Kidney (tissue), 14 donors: ENCODE data around the gene FGFR3. TPM values are rescaled to one million over a fixed set of nuclear protein-coding genes. Genes with fewer than 3 reads are reported as not detected.

Experiments used
- DNase-seq, 5 donors: peaks; one replicate each; pipeline ENCODE4 v3.0.0-alpha.2; 2013 to 2020
- FAIRE-seq: peaks from 2 replicates; lab custom pipeline; 2012; peaks lifted over from hg19 to GRCh38; lab: Jason Lieb, UNC
- H3K27ac ChIP-seq, 2 donors: one replicate each; pipeline ENCODE4 v1.7.0; 2013; ENCODE audit warnings: low read depth in 2 of 2, low read length in 2 of 2, inconsistent platforms in 1 of 2
- H3K27me3 ChIP-seq: one replicate; pipeline ENCODE4 v1.7.1; 2013; ENCODE audit warnings: low read length, inconsistent platforms; ENCODE audit not compliant: control insufficient read depth, insufficient read depth
- H3K36me3 ChIP-seq, 3 donors: one replicate each; pipeline versions ENCODE4 v1.7.0 to v1.7.1; 2013; ENCODE audit warnings: low read length in 3 of 3, control low read depth in 1 of 3, inconsistent platforms in 1 of 3; ENCODE audit not compliant: insufficient read depth in 3 of 3, control insufficient read depth in 2 of 3
- H3K4me1 ChIP-seq, 3 donors: one replicate each; pipeline versions ENCODE4 v1.7.0 to v1.7.1; 2013; ENCODE audit warnings: low read length in 3 of 3, inconsistent platforms in 1 of 3, low read depth in 1 of 3; ENCODE audit not compliant: control insufficient read depth in 2 of 3, insufficient read depth in 2 of 3
- H3K4me3 ChIP-seq, 3 donors: one replicate each; pipeline versions ENCODE4 v1.7.0 to v1.8.1; 2013; ENCODE audit warnings: low read length in 3 of 3, control low read depth in 1 of 3, inconsistent platforms in 1 of 3
- H3K9ac ChIP-seq, 3 donors: one replicate each; pipeline versions ENCODE4 v1.7.0 to v1.7.1; 2013; ENCODE audit warnings: low read length in 3 of 3, control low read depth in 1 of 3, inconsistent platforms in 1 of 3
- H3K9me3 ChIP-seq, 3 donors: one replicate each; pipeline versions ENCODE4 v1.7.0 to v1.7.1; 2013; ENCODE audit warnings: low read length in 3 of 3, control low read depth in 1 of 3, inconsistent platforms in 1 of 3; ENCODE audit not compliant: control insufficient read depth in 2 of 3, insufficient read depth in 1 of 3
- intact Hi-C: fragments of 100-400 bp; cut with DNase I; formaldehyde crosslinking; loops from one replicate; pipeline ENCODE4 v1.11.1; 2022
- polyA plus RNA-seq: library from polyadenylated mRNA; stranded (reverse); fragments of 350-450 nt; fragmentation: Illumina TruSeq; extraction: RNeasy Lipid Tissue Mini Kit (QIAGEN cat#74804); gene quantifications from one replicate; pipeline ENCODE4 v1.2.3, GENCODE V29; 2014; ENCODE audit warnings: low read depth, low replicate concordance; ENCODE audit not compliant: insufficient read depth
- total RNA-seq: library from RNA; stranded (reverse); fragmentation: NEBNext Ultra II Directional; extraction: Animal tissue kit (Norgen Biotek cat#: 25700); gene quantifications from one replicate; pipeline ENCODE4 v1.2.1, GENCODE V29; 2021
- TF ChIP-seq, protein P1 (sequence below): IDR thresholded peaks from 3 replicates; pipeline ENCODE4 v1.5.1; 2012; ENCODE audit warnings: mild to moderate bottlenecking, moderate library complexity, borderline replicate concordance; ENCODE audit not compliant: insufficient read depth; ENCODE audit errors: extremely low read depth
- donor health status: control.
- donor health status: control.
- donor health status: control.
- donor health status: control.
- donor health status: control.
- donor health status: DM: yes; HTN: yes; CAD: no.
- donor health status: Normal renal cell carcinoma (clear cell type).

Gene FGFR3
- total and polyA plus RNA-seq, 2 donors from 2014 or later, result 25.5 to 28.5 TPM

DNA sequence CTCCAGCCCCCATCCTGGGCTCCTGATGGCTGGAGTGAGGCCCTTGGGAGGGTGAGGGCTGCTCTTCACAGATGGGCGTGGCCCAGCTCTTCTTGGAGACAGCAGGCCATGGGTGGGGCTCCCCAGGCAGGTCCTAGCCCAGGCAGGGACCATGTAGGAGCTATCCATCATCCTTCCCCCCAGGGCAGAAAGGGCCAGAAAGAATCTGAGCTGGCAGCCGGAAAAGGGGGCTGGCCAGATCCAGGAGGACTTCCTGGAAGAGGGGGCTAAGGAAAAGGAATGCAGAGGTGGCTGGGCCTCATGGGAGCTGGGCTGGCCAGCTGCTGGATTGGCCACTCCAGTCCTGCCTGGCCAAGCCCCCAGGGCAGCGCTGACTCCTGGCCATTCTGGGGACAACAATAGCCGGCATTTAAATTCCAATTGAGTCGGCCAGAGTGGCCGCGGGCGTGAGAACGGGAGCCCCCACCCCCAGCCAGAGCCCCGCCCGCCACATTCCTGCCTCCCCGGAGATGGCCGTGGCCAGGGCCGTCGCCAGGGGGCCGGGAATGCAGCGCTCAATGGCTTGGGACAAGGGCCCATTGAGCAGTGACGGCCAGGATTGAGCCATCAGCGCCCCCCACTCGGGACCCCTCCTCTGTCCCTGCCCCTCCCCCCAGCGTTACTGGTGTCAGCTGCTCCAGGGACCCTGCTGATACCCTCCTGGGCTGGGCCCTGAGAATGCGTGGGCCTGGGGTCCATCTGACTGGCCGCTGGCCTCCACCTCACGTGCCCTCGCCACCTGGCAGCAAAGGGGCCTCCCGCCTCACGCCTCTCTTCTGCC lies 15.1 kb upstream of the FGFR3 start:
- peaks cover 0 to 3% (median 0%) of the 10 kb centered on the region in 3 donors for H3K4me1 ChIP-seq
- no peak for FAIRE-seq
- no peak overlapping the region for H3K27ac ChIP-seq
- intact Hi-C loops, result no loop called here
- no peaks in the 10 kb centered on the region for H3K27me3 ChIP-seq
- TF ChIP-seq, protein P1, sequence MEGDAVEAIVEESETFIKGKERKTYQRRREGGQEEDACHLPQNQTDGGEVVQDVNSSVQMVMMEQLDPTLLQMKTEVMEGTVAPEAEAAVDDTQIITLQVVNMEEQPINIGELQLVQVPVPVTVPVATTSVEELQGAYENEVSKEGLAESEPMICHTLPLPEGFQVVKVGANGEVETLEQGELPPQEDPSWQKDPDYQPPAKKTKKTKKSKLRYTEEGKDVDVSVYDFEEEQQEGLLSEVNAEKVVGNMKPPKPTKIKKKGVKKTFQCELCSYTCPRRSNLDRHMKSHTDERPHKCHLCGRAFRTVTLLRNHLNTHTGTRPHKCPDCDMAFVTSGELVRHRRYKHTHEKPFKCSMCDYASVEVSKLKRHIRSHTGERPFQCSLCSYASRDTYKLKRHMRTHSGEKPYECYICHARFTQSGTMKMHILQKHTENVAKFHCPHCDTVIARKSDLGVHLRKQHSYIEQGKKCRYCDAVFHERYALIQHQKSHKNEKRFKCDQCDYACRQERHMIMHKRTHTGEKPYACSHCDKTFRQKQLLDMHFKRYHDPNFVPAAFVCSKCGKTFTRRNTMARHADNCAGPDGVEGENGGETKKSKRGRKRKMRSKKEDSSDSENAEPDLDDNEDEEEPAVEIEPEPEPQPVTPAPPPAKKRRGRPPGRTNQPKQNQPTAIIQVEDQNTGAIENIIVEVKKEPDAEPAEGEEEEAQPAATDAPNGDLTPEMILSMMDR, result no peak
- H3K9ac ChIP-seq, result no peak overlapping the region
- H3K9me3 ChIP-seq, result no peaks in the 10 kb centered on the region
- H3K4me3 ChIP-seq, result no peak overlapping the region
- DNase-seq, result peak in 4 of 5 donors; percentile 72 to 85 (median 80)
- no peaks in the 10 kb centered on the region for H3K36me3 ChIP-seq

DNA sequence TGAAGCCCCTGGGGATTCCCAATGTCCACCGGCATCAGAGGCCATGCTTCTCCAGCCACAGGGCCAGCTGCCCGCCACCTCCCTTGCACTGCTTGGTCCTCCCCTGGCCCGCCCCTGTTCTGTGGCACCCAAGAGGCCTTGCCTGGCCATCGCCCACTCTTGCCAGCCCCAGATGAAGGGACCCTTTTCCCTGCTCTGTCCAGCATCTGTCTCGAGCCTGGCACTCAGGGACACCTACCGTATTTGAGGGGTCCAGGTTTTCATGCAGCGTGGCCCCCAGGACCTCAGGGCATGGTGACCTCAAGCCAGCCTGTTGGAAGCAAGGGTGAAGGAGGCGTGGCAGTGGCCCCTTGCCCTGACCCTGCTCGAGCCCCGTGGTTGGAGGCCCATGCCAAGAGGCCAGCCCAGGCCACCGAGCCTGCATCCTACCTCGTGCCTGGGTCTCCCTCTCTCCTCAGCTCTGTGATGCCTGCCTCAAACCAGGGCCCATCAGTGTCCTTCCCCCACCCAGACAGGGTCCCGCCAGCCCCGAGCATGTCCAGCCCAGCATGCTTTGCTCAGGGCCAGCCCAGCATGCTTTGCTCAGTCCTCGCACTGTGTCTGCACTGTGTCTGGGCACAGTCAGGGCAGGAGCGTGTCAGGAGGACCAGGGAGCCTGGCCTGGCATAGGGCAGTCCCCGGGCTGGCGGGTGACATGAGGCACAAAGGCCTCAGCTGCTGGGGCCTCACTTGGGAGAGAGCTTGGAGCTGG lies 14.3 kb upstream of the FGFR3 start:
- no peak overlapping the region for H3K4me3 ChIP-seq
- no peak for DNase-seq
- peaks cover 0 to 5% (median 0%) of the 10 kb centered on the region in 3 donors for H3K4me1 ChIP-seq
- no peaks in the 10 kb centered on the region for H3K27me3 ChIP-seq
- FAIRE-seq, result no peak
- no peaks in the 10 kb centered on the region for H3K9me3 ChIP-seq
- H3K9ac ChIP-seq, result no peak overlapping the region
- no peaks in the 10 kb centered on the region for H3K36me3 ChIP-seq
- TF ChIP-seq, protein P1, result no peak
- intact Hi-C loops, result no loop called here
- no peak overlapping the region for H3K27ac ChIP-seq

DNA sequence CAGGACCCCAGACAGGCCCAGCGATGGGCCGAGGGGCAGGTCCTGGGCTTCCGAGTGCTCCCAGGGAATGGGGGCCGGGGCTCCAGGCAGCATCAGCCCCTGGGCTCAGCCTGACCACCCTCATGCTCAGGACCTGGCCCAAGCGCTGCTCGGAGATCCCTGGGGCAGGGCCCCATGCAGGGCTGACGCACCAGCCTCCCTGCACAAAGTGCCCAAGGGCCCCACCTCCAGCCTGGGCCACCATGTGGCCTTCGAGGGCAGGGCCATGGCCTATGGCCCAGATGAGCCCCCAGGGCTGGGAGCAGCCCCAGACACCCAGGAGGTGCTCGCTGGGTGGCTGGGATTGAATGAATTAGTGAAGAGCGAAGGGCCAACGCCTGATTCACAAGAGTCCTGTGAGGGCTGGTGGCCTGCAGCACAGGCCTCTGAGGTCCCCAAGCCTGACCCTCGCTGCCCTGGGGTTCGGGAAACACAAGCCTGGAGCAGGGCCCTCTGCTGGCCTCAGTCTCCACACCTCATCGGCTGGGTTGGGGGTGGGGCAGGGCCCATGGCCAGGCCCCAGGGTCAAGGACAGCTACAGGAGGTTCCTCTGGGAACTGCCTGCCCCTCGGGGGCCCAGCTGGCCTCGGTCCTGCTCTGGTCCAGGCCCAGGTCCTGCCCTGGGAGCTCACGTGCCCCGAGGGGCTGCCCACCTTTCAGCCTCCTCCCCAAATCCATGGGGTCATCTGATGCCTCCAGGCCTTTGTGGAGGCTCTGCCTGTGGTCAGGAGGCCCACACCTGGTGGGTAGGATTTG lies 13.3 kb upstream of the FGFR3 start:
- H3K9me3 ChIP-seq, result no peaks in the 10 kb centered on the region
- no peak for FAIRE-seq
- H3K27me3 ChIP-seq, result no peaks in the 10 kb centered on the region
- H3K4me3 ChIP-seq, result no peak overlapping the region
- no peak overlapping the region for H3K9ac ChIP-seq
- intact Hi-C loops, result no loop called here
- no peak for DNase-seq
- H3K36me3 ChIP-seq, result no peaks in the 10 kb centered on the region
- H3K27ac ChIP-seq, result no peak overlapping the region
- TF ChIP-seq, protein P1, result no peak
- H3K4me1 ChIP-seq, result peaks cover 0 to 9% (median 0%) of the 10 kb centered on the region in 3 donors
